Astrocyte of the spinal cord (primary cell): ENCODE measurements around the gene TBCD.

Experiments used
- DNase-seq: peaks from one replicate; pipeline ENCODE4 v3.0.0; 2011; ENCODE audit warnings: low read depth, low spot score
- H3K4me3 ChIP-seq: 2 replicates; pipeline ENCODE4 v1.5.1; 2011; ENCODE audit warnings: low read depth, mild to moderate bottlenecking, low read length, moderate library complexity
- CTCF ChIP-seq: IDR thresholded peaks from 2 replicates; pipeline ENCODE4 v1.5.1; 2012; ENCODE audit warnings: low read depth, mild to moderate bottlenecking, low read length, inconsistent platforms
- in situ Hi-C: cut with HindIII; loops from 2 replicates; pipeline ENCODE4 v1.10.0; 2017; ENCODE audit warnings: low sequenced_read_pairs

TBCD gene

GRCh38 chr17:82932518-82933310, 180.8 kb downstream of the TBCD start:
- no peak overlapping the region for H3K4me3 ChIP-seq
- peak; percentile 73 for DNase-seq
- in situ Hi-C loops, result no loop called here
- no peak for TF ChIP-seq CTCF

- no peak overlapping the region for H3K4me3 ChIP-seq
- no peak for DNase-seq
- in situ Hi-C loops, result no loop called here
- peak; percentile 13 for TF ChIP-seq CTCF
Measured at GRCh38 chr17:82933911-82934310, 182.0 kb downstream of the TBCD start.

- no peak overlapping the region for H3K4me3 ChIP-seq
- DNase-seq, result no peak
- in situ Hi-C loops, result no loop called here
- TF ChIP-seq CTCF, result no peak
Measured at GRCh38 chr17:82935966-82936767, 184.3 kb downstream of the TBCD start.

- TF ChIP-seq CTCF, result no peak
- H3K4me3 ChIP-seq, result no peak overlapping the region
- in situ Hi-C loops, result no loop called here
- no peak for DNase-seq
Measured at GRCh38 chr17:82936768-82937171, 184.9 kb downstream of the TBCD start.

GRCh38 chr17:82937411-82938371, 185.8 kb downstream of the TBCD start:
- in situ Hi-C loops, result no loop called here
- no peak for DNase-seq
- H3K4me3 ChIP-seq, result no peak overlapping the region
- no peak for TF ChIP-seq CTCF

- H3K4me3 ChIP-seq, result no peak overlapping the region
- no peak for TF ChIP-seq CTCF
- DNase-seq, result no peak
- in situ Hi-C loops, result no loop called here
Measured at GRCh38 chr17:82938486-82938872, 186.6 kb downstream of the TBCD start.
